Tibial nerve (tissue), 4 donors: ENCODE data around the gene SNRPD2. TPM values are rescaled to one million over a fixed set of nuclear protein-coding genes. Genes with fewer than 3 reads are reported as not detected.

Experiments used
- DNase-seq, 2 donors: peaks; one replicate each; pipeline ENCODE4 v3.0.0-alpha.2; 2019; ENCODE audit warnings: low spot score in 2 of 2
- H3K27ac ChIP-seq, 4 donors: fragments of 200-600 bp; sonication (generic) in 3 of 4; one replicate each; pipeline ENCODE4 v1.5.1; 2017 to 2019; ENCODE audit warnings: mild to moderate bottlenecking in 1 of 4
- H3K27me3 ChIP-seq, 2 donors: fragments of 200-600 bp; sonication (generic) in 1 of 2; one replicate each; pipeline versions ENCODE4 v1.5.1 to v1.6.0; 2017 to 2019
- H3K36me3 ChIP-seq, 3 donors: fragments of 200-600 bp; sonication (generic); one replicate each; pipeline ENCODE4 v1.5.1; 2018 to 2019
- H3K4me1 ChIP-seq, 4 donors: fragments of 200-600 bp; sonication (generic) in 3 of 4; one replicate each; pipeline ENCODE4 v1.5.1; 2017 to 2019
- H3K4me3 ChIP-seq, 4 donors: fragments of 200-600 bp; sonication (generic) in 3 of 4; one replicate each; pipeline ENCODE4 v1.5.1; 2017 to 2019; ENCODE audit warnings: mild to moderate bottlenecking in 1 of 4, moderate library complexity in 1 of 4
- H3K9me3 ChIP-seq, 4 donors: fragments of 200-600 bp; sonication (generic) in 3 of 4; one replicate each; pipeline ENCODE4 v1.5.1; 2017 to 2019
- EP300 ChIP-seq, 2 donors: sonication (generic); formaldehyde crosslinking; IDR thresholded peaks; one replicate each; pipeline ENCODE4 v1.6.1; 2017; ENCODE audit warnings: antibody characterized with exemption in 2 of 2, mild to moderate bottlenecking in 1 of 2
- POLR2A ChIP-seq, 2 donors: fragments of 450-650 bp; IDR thresholded peaks; one replicate each; pipeline ENCODE4 v1.6.1; 2017; ENCODE audit warnings: antibody characterized with exemption in 2 of 2, mild to moderate bottlenecking in 2 of 2, moderate library complexity in 2 of 2
- WGBS, 2 donors: methylation state at CpG; one replicate each; pipeline ENCODE4 v1.1.5; 2018; 5-methylcytosine and 5-hydroxymethylcytosine counted together
- total RNA-seq, 4 donors: library from RNA; depleted of rRNA; stranded (reverse); fragments of >200 nt; gene quantifications; one replicate each; pipeline ENCODE4 v1.1.0, GENCODE V29; 2016
- TF ChIP-seq, protein P1 (sequence below), 5 experiments: fragments of 200-600 bp in 3 of 5; fragments of 450-650 bp in 2 of 5; sonication (generic) in 3 of 5; IDR thresholded peaks; one replicate each; pipeline ENCODE4 v1.5.1; 2016 to 2019; ENCODE audit warnings: antibody characterized with exemption in 5 of 5, mild to moderate bottlenecking in 3 of 5, moderate library complexity in 2 of 5

The SNRPD2 gene
- 100 to 1,000 TPM; 125 to 151 (median 137) TPM for total RNA-seq

DNA sequence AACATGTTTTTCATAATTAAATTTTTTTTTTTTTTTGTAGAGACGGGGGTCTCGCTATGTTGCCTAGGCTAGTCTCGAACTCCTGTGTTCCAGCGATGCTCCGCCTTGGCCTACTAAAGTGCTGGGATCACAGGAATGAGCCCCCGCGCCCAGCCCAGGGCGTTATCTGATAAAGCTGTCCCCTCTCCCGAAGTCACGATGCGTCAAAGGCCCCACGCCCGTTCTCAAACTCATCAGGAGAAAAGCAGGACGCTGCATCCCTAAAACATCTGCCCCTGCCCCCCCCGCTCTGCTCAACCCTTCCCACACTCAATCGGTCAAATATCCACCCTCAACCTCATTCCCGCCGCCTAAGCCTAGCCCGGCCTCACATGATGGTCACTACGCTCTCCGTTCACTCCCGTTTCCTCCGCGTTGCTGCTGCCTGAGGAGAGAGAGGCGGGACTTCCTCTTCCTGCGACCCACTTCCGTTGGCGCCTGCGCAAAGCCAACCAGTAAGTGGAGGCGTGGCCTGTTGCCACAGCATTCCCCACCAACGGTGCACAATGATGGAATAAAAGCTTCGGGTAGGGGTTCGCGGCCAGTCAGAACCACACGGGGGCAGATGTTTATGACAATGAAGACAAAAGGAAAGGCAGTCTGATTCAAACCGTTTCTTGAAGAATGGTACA lies at the start of gene SNRPD2:
Gene SNRPD2 (minus strand): TSS at position 438 of the 671 bp plus-strand sequence. CDS start 65 bp downstream, at position 373.
- peak within 1 kb of the TSS; percentile 82 to 95 (median 92) for H3K27ac ChIP-seq
- peak in 1 of 2 donors; percentile 89 for TF ChIP-seq EP300 (IDR thresholded peaks at IDR 0.05)
- peak; percentile 44 to 80 for TF ChIP-seq POLR2A (IDR thresholded peaks at IDR 0.05)
- TF ChIP-seq, protein P1, sequence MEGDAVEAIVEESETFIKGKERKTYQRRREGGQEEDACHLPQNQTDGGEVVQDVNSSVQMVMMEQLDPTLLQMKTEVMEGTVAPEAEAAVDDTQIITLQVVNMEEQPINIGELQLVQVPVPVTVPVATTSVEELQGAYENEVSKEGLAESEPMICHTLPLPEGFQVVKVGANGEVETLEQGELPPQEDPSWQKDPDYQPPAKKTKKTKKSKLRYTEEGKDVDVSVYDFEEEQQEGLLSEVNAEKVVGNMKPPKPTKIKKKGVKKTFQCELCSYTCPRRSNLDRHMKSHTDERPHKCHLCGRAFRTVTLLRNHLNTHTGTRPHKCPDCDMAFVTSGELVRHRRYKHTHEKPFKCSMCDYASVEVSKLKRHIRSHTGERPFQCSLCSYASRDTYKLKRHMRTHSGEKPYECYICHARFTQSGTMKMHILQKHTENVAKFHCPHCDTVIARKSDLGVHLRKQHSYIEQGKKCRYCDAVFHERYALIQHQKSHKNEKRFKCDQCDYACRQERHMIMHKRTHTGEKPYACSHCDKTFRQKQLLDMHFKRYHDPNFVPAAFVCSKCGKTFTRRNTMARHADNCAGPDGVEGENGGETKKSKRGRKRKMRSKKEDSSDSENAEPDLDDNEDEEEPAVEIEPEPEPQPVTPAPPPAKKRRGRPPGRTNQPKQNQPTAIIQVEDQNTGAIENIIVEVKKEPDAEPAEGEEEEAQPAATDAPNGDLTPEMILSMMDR (IDR thresholded peaks at IDR 0.05): no peak
- peaks cover 4 to 46% (median 15%) of the 10 kb centered on the region in 3 donors for H3K36me3 ChIP-seq
- H3K4me3 ChIP-seq: peak within 1 kb of the TSS; percentile 60 to 86 (median 73)
- WGBS, 2 donors: 0% methylated on average over 26 to 36 of the region's 36 CpGs
- H3K9me3 ChIP-seq: no peaks in the 10 kb centered on the region
- DNase-seq: peak; percentile 89 to 93
- no peaks in the 10 kb centered on the region for H3K27me3 ChIP-seq
- H3K4me1 ChIP-seq: peaks cover 0 to 33% (median 10%) of the 10 kb centered on the region in 4 donors

DNA sequence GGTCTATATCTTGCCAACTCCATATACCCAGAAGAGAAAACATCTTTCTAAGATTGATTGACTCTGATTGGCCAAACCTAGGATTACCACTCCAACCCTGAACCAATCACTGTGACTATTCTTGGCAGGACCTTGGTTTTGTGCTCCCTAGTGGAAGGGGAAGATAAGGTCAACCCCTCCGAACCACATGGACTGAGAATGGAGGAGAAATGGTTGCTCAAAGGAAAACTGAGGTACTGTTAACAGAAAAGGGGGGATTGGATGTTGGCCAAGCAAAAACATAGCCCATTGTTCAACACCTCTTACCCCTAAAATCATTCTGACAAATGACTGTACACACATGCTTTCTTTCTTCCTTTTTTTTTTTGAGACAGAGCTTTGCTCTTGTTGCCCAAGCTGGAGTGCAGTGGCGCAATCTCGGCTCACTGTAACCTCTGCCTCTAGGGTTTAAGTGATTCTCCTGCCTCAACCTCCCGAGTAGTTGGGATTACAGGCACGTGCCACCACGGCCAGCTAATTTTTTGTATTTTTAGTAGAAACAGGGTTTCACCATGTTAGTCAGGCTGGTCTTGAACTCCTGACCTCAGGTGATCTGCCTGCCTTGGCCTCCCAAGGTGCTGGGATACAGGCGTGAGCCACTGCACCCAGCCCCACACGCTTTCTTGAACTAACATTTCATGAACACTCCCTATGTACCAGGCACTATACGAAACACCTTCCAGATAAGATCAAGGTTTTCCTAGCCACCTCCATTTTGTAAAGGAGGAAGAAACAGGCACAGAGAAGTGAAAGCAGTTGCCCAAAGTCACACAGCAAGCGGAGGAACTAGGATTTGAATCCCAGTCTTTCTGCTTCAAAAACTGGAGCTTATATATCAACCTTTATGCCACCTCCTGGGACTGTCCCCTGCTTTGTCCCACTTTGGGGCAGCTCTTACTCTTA lies 48.0 kb upstream of the SNRPD2 start:
- WGBS, 2 donors: 86 to 87% methylated on average over 10 of the region's 10 CpGs

DNA sequence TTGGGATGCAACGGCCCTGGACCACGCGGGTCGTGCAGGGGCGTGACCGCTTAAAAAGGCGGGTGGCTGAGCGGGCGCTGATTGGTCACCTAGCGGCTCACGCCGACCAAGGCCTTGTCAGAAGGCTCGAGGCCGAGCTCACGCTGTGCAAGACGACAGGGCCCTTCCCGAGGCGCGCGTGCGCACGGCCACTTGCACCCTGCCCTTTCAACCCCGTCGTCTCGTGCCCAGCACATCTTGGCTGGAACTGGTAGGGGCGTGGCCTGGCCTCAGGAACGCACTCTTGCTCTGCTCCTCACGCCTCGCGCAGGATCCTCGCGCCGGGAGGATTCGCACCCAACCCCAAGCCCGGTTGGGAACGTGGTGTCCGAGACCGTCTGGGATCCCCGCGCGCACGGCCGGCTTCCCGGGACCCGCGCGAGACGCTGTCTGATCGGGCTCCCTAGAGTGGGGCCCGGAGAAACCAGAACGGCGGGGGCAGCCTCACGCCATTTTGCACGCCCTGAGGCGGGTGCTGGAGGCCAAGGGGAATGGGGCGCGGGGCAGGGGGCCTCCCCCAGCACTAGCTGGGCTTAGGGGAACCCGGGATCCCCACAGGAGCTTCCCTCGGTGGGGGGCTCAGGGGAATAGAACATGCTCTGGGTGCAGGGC lies 41.5 kb upstream of the SNRPD2 start, which contains the start of gene MEIOSIN:
Gene MEIOSIN (plus strand): TSS at position 280 of the 651 bp plus-strand sequence. CDS start 1,938 bp downstream, outside the sequence.
- H3K9me3 ChIP-seq: no peaks in the 10 kb centered on the region
- DNase-seq: no peak
- H3K27me3 ChIP-seq: no peaks in the 10 kb centered on the region
- no peak within 1 kb of the TSS for H3K4me3 ChIP-seq
- 91 to 92% methylated on average over 42 to 59 of the region's 59 CpGs for WGBS, 2 donors
- H3K36me3 ChIP-seq: no peaks in the 10 kb centered on the region
- H3K27ac ChIP-seq: no peak within 1 kb of the TSS
- H3K4me1 ChIP-seq: peaks cover 0 to 19% (median 13%) of the 10 kb centered on the region in 4 donors
- TF ChIP-seq, protein P1 (IDR thresholded peaks at IDR 0.05): no peak
- TF ChIP-seq POLR2A (IDR thresholded peaks at IDR 0.05): no peak
- no peak for TF ChIP-seq EP300 (IDR thresholded peaks at IDR 0.05)

More for the DNA sequence above, 48.0 kb upstream of the SNRPD2 start:
- no peaks in the 10 kb centered on the region for H3K9me3 ChIP-seq
- peaks cover 0 to 1% of the 10 kb centered on the region in 2 donors for H3K27me3 ChIP-seq
- H3K4me3 ChIP-seq: no peak overlapping the region
- DNase-seq: no peak
- TF ChIP-seq, protein P1 (IDR thresholded peaks at IDR 0.05): no peak
- TF ChIP-seq EP300 (IDR thresholded peaks at IDR 0.05): no peak
- TF ChIP-seq POLR2A (IDR thresholded peaks at IDR 0.05): no peak
- H3K4me1 ChIP-seq: no peaks in the 10 kb centered on the region
- H3K27ac ChIP-seq: no peak overlapping the region
- H3K36me3 ChIP-seq: no peaks in the 10 kb centered on the region

DNA sequence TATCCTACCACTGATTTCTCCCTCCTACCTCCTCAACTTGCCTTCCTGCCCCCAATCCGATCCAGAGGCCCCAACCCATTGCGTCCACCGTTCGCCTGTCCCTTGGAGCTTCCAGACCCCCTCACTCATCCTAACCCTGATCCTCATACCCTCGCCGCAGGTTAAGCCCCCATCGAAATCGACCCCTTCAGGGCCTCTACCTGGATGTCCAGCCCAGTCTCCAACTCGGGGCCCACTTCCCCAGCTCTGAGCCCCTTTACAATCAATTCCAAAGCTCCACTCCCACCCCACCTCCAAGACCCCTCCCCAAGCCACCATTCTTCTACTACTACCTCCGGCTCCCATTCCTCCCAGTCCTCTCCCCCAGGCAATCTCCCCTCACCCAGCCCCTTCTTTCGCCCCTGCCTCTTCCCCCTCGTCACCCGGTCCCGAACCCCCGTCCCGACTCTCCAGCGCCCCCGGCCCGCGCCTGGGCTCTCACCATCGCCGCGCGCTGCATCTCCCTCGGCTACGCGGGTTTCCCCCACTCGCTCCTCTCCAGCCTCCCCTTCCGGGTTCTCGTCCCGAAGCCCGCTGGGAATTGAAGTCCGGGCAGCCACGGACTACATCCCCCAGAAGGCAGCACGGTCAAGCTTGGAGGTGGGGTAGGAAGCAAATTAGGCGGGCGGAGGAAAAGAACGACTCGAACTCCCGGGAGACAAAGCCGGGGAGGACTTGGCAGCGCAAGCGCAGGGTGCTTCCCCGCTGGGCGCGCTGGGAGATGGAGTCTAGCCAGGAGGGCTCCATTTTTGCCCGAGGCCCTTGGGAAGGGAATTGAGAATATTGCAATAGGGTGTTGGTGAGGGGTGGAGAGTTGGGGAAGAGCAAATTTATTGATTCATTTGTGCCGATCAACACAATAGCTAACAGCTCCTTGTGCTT lies 38.9 kb upstream of the SNRPD2 start, which contains the start of gene FBXO46:
Gene FBXO46 (minus strand): TSS at position 529 of the 921 bp plus-strand sequence. CDS start 17,401 bp downstream, outside the sequence.
- TF ChIP-seq POLR2A (IDR thresholded peaks at IDR 0.05) (peak; percentile 16 to 73), EP300 (IDR thresholded peaks at IDR 0.05) (peak; percentile 97 to 98)
- TF ChIP-seq, protein P1 (IDR thresholded peaks at IDR 0.05): peak in 1 of 5 experiments; percentile 49
- WGBS, 2 donors: 1 to 2% methylated on average over 47 to 48 of the region's 48 CpGs
- DNase-seq: peak; percentile 94 to 95
- H3K36me3 ChIP-seq: no peaks in the 10 kb centered on the region
- H3K4me1 ChIP-seq: peaks cover 0 to 27% (median 13%) of the 10 kb centered on the region in 4 donors
- H3K9me3 ChIP-seq: no peaks in the 10 kb centered on the region
- peak within 1 kb of the TSS; percentile 22 to 92 (median 80) for H3K27ac ChIP-seq
- peak within 1 kb of the TSS; percentile 72 to 94 (median 84) for H3K4me3 ChIP-seq
- no peaks in the 10 kb centered on the region for H3K27me3 ChIP-seq
